T-helper 1 cell treated with Interleukin-12 subunit alpha and Interleukin-12 subunit beta and Interleukin-4 antibody, amounts not matched to agents 30 ng/mL and 1 ng/mL, for 36 hours (primary cell): ENCODE data around the gene TMC5. TPM values are rescaled to one million over a fixed set of nuclear protein-coding genes. Genes with fewer than 3 reads are reported as not detected.
"Not testable (repeated sequence)": the region's sequence is repeated elsewhere in the genome, so short reads cannot be mapped to it uniquely, and the experiment has no call there.

ENCODE experiments used
- intact Hi-C: fragments of 100-400 bp; cut with micrococcal nuclease; formaldehyde crosslinking; loops from one replicate; pipeline ENCODE4 v1.15.1; 2024
- total RNA-seq: library from RNA; stranded (reverse); gene quantifications from 2 replicates; pipeline ENCODE4 v1.2.3, GENCODE V29; 2022

TMC5 gene
- total RNA-seq, 1 donor from 2014 or later: not detected

DNA sequence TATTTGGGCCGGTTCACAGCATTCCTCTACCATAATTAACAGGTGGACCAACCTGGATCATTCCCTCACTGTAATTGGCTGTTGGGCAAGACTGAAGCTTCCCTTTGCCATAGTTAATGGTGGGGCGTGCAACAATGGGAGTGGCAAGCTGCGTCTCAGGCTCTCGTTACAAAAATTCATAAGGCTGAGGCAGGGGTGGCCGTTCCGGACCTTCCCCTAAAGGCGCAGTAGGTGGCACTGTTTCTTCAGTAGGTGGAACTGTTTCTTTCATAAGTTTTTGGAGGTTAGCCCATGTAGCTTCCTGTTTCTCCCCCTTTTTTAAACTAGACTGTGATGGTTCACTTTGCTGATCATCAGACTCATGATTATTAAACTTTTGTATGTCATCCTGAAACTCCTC is 17.0 kb upstream of the TMC5 start:
- intact Hi-C loops: no loop called here

DNA sequence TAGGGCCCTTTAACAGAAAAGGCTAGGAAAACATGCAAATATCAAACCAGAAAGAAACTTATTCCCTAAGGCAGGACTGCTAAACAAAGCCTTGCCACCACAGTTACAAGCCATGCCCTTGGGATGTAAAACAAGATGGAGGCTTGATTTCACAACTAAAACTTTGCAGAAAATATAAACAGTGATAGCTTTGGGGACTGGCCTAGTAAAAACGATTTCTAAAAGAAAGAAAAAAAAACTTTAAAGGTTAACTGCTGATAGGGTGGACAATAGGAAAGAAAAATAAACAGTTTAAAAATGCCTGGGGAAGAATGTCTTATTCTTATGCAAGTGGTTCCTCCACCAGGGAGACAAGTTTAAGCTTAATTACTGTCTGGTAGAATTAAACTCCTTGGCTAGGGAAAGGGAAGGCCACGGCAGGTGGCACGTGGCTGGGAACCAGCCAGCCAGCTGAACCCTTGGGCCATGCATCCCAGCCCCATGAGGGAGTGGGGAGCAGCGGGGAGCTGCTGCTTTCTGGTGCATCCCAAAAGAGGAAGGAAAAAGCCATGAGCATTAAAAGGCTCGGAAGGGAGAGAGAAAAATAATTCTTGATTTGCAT is 10.7 kb upstream of the TMC5 start:
- intact Hi-C loops: no loop called here

DNA sequence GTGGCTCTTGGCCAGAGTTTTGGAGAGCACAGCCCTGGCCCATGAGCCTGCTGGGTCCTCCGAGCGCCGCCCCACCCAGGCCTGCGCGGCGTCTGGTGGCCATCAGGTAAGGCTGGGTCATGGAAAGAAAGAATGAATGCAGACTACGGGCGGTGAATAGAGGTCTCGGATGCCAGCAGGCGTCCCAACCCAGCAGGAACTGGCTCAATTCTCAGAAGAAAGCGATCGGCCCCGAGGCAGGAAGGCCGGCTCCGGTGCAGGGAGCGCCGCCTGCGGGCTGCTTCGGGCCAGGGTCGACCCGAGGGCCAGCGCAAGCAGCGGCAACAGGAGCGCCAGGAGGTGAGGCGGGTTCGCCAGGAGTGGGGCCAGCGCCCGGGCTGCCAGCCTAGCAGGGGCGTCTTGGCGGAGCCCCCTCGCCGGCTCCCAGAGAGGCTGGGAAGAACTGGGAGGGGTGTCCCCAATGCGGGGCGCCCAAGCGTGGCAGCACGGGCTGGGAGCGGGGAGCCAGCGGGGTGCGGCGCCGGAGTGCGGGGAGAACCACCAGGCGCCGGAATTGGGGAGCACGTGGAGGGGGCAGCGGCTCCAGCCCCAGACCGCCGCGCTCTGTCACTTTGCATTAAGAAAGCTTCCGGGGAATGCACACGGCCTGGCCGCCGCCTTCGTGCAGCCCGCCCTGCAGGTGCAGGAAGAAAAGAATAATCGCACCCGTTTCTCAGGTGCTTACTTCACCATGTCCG is 7.1 kb upstream of the TMC5 start:
- intact Hi-C loops: no loop called here

DNA sequence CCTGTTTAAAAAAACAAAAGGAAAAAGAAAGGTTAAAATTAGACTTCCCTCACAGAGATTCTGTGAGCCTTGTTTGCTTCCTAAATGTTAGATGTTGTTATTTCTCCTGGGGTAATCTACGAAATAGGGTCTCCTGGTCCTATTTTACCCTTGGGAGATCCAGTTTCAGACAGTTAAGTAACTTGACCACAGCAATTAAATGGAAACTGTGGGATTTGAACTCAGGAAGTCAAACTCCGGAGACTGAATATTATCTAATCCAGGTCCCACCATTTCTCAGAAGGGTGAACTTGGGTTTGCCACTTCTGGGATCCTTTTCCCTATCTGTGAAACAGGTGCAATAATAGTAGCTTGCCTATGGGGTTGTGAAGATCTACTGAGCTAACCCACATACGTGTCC is 6.4 kb upstream of the TMC5 start:
- intact Hi-C loops: no loop called here

DNA sequence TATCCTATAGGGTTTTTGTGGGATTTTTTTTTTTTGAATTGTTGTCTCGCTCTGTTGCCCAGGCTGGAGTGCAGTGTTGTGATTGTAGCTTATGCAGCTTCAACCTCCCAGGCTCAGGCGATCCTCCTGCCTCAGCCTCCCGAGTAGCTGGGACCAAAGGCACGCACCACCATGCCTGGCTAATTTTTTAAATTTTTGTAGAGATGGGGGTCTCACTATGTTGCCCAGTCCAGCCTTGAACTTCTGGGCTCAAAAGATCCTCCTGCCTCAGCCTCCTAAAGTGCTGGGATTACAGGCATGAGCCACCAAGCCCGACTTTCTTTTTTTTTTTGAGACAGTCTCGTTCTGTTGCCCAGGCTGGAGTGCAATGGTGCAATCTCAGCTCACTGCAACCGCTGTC is 5.6 kb upstream of the TMC5 start:
- intact Hi-C loops: not testable (repeated sequence)

DNA sequence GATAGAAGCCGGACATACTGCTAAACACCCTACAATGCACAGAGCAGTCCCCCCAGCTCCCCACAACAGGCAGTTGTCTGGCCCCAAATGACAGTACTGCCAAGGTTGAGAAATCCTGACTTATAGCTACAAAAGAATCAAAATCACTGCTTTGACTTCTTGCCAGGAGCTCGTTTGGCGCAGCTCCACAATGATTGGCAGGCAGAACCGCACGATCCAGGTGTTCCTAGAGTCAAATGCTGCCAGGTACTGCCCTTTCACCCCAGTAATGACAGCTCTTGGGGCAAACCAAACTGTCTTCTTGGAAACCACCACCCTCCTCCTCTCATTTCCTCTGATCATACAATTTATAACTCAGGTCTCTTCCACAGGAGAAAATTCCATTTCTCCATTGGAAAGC is 2.2 kb upstream of the TMC5 start:
- intact Hi-C loops: no loop called here

DNA sequence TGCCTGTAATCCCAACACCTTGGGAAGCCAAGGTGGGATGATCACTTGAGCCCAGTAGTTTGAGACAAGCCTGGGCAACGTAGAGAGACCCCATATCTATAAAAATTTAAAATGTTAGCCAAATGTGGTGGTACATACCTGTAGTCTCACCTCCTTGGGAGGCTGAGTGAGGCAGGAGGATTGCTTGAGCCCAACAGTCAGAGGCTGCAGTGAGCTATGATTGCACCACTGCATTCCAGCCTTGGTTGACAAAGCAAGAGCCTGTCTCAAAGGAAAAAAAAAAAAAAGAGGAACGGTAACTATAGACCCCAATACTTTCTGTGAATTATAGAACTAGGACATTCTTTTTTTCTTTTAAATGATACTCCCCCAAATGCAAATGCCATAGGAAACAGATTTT is 1.8 kb upstream of the TMC5 start:
- intact Hi-C loops: no loop called here

DNA sequence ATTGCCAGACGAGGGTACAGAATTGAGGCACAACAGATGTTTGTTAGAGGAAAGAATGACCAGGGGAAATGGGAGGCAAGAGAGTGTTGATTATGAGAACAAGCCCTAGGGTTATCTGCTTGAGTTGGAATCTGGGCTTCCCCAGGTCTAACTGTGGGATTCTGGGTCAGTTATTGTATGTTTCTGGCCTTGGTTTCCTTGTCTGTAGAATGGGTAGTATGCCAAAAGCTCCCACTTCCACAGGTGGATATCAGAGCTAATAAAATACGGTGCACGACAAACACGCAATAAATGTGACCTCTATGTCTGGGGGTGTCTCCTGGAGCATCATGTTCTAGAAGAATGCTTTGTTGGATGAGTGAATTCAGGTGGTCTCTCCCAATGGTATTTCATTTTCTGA is 517 bp downstream of the TMC5 start:
- intact Hi-C loops: no loop called here

DNA sequence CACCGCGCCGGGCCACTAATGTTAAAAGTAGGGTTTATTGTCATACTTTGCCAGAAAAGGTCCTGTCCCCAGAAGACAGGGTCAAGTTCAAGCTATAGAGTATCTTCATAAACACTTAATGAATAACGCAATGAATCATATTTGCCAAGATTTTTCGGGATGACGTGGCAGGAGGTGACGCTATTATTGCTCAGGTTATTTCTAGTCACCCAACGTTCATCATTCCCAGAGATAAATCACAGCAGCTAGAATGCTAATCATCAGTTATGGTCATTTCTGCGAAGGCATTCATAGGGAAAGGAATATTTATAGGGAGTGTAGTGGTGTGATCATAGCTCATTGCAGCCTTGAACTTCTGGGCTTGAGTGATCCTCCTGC is 2.0 kb downstream of the TMC5 start:
- intact Hi-C loops: no loop called here

DNA sequence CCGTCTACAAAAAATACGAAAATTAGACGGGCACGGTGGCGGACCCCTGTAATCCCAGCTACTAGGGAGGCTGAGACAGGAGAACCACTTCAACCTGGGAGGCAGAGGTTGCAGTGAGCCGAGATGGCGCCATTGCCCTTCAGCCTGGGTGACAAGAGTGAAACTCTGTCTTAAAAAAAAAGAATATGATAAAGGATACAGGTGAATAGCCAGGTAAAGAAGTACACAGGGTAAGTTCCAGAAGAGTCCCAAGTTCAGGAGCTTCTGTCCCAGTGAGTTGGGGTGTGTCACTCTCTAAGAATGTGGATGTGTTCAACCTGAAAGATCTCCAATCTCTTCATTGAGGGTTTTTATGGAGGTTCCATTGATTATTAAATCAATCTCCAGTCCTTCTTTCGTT is 6.8 kb downstream of the TMC5 start:
- intact Hi-C loops: no loop called here

DNA sequence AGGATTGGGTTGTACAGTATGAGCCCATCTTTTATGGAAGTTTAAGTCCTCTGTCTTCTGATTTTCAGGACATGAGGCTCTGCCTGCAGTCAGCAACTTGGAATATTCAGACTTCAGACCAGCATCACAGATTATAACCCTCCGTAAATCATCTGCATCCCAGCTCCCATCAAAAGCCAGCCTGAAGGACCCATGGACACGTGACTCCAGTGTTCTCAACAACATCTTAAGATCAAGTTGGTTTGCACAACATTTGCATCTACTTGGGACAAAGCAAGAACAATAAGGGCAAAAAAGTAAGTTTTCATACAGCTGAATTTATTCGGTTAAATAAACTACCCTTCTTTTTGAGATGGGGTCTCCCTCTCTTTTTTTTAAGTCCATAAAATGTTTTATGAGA is 12.7 kb downstream of the TMC5 start:
- intact Hi-C loops: loop anchor here (10.0 kb wide), 1 partner anchor 56 kb away; no protein-coding TSS in a partner anchor

DNA sequence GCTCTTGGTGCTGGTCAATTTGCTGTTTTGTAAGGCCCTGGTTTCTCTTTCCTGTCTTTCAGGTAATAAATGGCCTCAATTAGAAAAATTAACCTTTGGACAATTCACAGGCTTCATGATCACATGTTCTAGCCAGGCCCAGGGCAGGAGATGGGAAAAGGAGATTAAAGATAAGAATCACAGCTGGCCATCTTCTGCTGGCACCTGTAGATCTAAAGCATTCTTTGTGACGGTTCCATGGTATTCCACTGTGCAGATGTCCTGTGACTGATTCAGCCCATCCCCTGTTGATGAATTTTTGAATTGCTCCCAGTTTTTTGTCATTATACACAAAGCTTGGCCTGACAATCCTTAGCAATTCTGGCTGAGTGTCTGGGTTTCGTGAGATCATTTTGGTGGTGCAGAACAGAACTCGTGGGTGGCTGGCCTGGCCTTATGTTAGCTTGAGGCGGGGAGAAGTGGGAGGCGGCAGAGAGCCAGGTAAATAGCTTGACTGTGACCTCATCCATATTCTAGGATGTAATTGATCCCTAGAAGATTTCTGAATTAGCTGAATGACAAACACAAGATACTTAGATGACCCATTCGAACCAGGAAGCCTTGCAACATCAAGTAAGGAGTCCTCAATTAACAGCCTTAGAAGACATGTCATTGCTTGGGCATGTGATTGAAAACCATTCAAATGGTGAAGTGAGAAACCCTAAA is 14.1 kb downstream of the TMC5 start:
- intact Hi-C loops: loop anchor here (10.0 kb wide), 1 partner anchor 57 kb away; no protein-coding TSS in a partner anchor

DNA sequence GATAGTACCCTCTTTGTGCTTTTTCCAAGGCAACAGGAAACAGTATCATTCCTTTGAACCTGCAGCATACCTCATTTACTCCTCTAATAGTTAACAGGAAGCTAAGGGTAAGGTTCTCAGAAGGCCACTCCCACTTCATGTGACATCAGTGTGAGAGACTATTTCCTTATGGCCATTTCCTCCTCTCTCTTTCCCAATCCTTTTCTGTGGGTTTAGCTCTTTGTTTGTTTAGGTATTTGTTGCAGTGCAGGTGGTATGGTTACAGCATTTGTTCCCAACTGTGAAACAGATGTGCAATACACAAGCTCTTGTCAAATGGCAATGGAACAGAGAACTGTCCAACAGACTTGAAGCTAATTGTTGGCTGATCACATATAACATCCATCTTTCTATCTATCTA is 14.7 kb downstream of the TMC5 start:
- intact Hi-C loops: loop anchor here (10.0 kb wide), 1 partner anchor 58 kb away; no protein-coding TSS in a partner anchor

DNA sequence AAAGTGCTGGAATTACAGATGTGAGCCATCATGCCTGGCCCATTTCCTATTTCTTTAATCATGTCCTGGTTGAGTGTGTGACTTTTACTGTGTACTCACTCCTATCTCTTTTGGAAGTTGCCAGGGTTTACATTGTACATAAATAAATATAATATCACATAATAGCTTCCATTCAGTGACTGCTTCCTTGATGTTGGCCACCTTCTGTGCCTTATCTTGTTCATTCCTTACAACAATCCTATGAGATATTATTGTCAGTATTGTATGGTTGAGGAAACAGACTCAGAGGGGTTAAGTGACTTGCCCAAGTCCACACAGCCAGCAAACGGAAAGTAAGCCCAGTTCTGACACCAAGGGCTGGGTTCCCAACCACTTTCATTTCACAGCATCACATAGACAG is 16.9 kb downstream of the TMC5 start:
- intact Hi-C loops: loop anchor here (10.0 kb wide), 1 partner anchor 60 kb away; no protein-coding TSS in a partner anchor

DNA sequence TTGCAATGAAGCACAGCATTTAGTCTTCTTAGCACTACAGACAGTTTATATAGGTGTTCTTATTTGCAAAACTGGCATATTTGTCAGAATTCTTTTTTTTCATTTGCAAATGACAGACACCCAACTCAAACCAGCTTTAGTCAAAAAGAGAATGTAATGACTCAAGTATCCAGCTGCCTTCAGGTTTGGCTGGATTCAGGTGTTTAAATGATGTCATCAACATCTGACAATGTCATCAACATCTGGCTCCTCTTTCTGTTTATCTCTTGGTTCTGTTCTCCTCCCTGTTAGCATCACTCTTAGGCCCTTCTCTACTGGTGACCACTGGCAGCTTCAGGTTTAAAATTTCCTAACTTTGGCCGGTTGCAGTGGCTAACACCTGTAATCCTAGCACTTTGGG is 18.9 kb downstream of the TMC5 start:
- intact Hi-C loops: loop anchor here (10.0 kb wide), 1 partner anchor 62 kb away; no protein-coding TSS in a partner anchor

DNA sequence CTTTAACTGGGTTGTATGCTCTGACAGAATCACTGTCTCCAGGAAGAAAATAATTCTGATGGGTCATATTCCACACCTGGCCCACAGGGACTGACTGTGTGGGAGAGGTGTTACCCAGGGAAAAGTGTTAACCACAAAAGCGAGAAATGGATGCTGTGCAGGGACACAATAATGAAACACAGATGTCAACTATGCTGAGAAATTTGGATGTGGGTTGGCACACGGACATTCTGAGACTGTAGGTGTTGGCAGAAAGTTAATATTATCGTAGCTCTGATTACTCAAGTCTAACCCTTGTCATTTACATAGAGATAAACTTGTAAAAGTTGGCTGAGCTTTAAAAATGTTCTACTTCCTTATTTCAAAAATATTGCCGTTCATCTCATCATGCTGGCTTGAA is 19.6 kb downstream of the TMC5 start:
- intact Hi-C loops: loop anchor here (10.0 kb wide), 1 partner anchor 62 kb away; no protein-coding TSS in a partner anchor

DNA sequence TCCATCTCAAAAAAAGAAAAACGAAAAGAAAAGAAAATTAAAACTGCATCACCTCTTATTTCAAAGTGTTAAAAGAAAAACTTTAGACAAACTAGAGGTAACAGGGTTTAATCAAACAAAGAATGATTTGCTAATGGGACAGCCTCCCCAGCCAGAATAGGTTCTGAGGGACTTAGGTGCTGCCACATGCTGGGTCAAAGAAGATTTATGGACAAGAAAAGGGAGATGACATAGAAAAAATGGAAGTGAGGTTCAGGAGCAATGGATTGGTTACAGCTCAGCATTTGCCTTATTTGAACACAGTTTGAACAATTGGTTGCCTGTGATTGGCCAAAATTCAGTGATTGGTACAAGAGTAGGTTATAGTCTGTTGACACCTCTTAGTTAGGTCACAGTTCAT is 21.1 kb downstream of the TMC5 start:
- intact Hi-C loops: loop anchor here (10.0 kb wide), 1 partner anchor 64 kb away; no protein-coding TSS in a partner anchor

DNA sequence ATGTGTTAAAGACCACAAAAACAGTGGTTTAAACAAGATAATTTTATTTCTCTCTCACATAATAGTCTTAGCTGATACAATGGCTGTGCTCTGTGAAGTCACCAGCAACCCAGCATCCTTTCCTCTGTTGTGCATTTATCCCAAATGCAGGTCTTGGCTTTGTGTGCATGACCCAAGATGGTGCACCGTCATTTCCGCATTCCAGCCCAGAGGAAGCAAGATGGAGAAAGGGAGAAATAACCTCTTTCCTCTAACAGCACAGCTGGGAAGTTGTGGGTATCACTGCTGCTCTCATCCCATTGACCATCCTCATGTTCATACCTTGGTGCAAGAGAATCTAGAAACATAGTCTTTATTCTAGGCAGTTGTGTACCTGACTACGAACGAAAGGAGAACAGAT is 21.8 kb downstream of the TMC5 start:
- intact Hi-C loops: loop anchor here (10.0 kb wide), 1 partner anchor 65 kb away; no protein-coding TSS in a partner anchor

DNA sequence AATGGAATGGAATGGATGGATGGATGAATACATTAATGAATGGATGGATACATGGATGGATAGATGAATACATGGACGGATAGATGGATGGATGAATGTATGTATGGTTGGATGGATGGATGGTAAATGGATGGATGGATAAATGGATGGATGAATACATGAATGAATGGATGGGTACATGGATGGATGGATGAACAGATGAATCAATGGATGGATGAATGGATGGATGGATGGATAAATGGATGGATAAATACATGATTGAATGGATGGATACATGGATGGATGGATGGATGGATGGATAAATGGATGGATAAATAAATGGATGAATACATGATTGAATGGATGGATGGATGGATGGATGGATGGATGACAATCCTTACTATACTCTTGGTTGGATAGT is 26.0 kb downstream of the TMC5 start:
- intact Hi-C loops: no loop called here

DNA sequence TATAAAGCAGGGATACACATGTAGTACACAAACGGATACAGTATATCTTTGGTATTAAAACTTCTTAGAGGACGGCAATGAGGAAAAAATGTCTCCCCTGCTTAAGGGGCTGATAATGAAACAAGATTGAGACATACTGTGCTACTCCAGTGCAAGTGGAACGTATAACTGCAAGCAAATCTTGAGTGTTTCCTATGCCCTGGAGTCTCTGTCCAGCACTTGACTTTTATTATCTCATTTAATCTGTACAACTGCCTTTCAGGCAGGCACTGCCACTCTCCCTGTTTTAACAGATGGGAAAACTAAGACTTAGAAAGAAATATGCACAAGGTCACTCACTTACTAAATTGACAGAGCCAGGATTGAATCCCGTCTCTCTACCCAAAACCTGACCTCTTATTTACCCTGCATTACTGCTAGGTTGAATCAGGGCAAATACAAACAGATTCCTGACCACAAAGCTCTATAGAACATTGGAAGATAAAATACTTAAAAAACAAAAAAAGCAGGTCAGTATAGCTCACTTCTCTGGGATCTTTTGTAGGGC is 28.7 kb downstream of the TMC5 start:
- intact Hi-C loops: no loop called here

DNA sequence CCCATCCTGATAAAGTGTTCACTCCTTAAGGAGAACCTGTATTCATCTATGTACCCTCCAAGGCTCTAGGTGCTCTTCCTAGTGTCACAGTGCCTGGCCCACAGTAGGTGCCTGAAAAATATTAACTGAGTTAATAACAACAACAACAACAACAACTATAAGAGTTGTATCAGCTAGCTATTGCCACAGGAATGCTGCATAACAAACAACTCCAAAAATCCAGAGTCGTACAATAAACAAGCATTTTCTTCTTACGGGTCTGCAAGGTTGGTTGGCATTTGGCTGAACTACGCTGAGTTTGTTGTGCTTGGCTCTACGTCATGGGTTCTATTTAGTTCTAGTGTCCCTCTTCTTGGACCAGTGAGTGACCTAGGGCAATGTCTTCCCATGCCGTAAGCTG is 29.2 kb downstream of the TMC5 start:
- intact Hi-C loops: no loop called here

DNA sequence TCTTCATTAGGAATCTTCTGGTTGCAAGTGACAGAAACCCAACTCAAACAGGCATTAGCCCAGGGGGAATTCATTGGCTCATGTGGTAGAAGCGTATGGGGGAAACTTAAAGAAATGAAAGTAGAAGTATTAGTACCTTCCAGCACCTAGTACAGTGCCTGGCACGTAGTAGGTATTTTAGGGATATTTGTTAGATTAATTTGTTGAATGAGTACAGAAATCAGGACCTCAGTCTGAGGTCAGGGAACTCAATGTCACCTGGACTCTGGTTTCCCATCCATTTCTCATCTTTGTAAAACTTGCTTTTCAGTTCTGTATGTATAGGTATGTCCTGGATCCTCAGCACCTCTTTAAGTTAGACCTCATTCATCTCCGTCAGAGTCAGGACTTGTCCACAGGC is 32.5 kb downstream of the TMC5 start:
- intact Hi-C loops: no loop called here
